HG02852 (cell line): ENCODE results near the gene LEMD2.

ENCODE experiments used
- ATAC-seq: cut with Tn5 transposase; IDR thresholded peaks from one replicate; pipeline ENCODE4 v1.9.1; 2021; ENCODE audit warnings: mild to moderate bottlenecking, moderate library complexity; ENCODE audit not compliant: unreplicated experiment

Gene LEMD2

GRCh38 chr6:33725222-33725621 is 63.7 kb downstream of the LEMD2 start:
- no peak for ATAC-seq

- ATAC-seq: no peak
Observed at GRCh38 chr6:33724102-33725023, 64.6 kb downstream of the LEMD2 start.

GRCh38 chr6:33723371-33724085 is 65.4 kb downstream of the LEMD2 start:
- ATAC-seq: no peak

GRCh38 chr6:33722103-33722623 is 66.8 kb downstream of the LEMD2 start:
- ATAC-seq: no peak

DNA sequence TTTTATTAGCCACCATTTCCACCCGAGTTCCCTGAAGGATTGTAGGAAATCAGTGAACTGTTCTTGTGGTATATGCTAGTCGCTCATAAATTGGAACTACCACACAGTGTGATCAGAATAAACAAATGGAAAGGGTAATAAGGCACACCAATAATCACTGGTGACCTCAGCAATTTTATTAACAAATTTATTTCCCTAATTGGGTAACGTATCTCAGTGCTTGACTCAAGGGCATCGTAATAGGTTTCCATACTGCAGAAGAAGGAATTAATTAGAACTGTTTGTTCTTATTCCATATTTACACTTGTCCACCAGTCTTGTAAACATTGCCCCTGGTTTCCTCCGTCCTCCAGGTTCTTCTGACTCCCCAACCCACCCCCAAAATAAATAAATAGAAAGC is 67.4 kb downstream of the LEMD2 start:
- no peak for ATAC-seq
